IMR-90 (cell line): ENCODE results near the gene NPY4R. TPM values are rescaled to one million over a fixed set of nuclear protein-coding genes. Genes with fewer than 3 reads are reported as not detected.

Experiments
- polyA plus RNA-seq, 3 experiments: library from polyadenylated mRNA; depleted of rRNA; stranded (reverse); fragments of >200 nt; gene quantifications; 2 replicates each; pipeline ENCODE4 v1.2.3, GENCODE V29; 2012; ENCODE audit warnings: low replicate concordance in 1 of 3
- total RNA-seq: library from RNA; depleted of rRNA; stranded (reverse); fragments of >200 nt; gene quantifications from 2 replicates; pipeline ENCODE4 v1.2.3, GENCODE V29; 2012; rRNA removed

The NPY4R gene
- total and polyA plus RNA-seq, 2 of the 4 experiments (the other 2 are of a cell fraction), result 0.56 to 1.1 TPM

Other genes with a start within 250 kb of the NPY4R start
- not detected in 2 replicates for gene ANTXRL, start 179.0 kb downstream of the NPY4R start, total RNA-seq
- gene ANTXRL, start 179.0 kb downstream of the NPY4R start, polyA plus RNA-seq (2012; rRNA removed), result not detected in 2 replicates
- 0.18 and 0.28 TPM in 2 replicates for gene ANXA8L1, start 90.2 kb downstream of the NPY4R start, total RNA-seq
- gene ANXA8L1, start 90.2 kb downstream of the NPY4R start, polyA plus RNA-seq (2012; rRNA removed), result 0.32 TPM in 2 replicates
- under 0.01 TPM in 1 of 2 replicates, not detected in the other for gene GPRIN2, start 90.7 kb upstream of the NPY4R start, total RNA-seq
- gene GPRIN2, start 90.7 kb upstream of the NPY4R start, polyA plus RNA-seq (2012; rRNA removed), result not detected in 2 replicates
- gene SYT15, start 113.2 kb upstream of the NPY4R start, total RNA-seq, result 0.54 and 1.1 TPM in 2 replicates
- gene SYT15, start 113.2 kb upstream of the NPY4R start, polyA plus RNA-seq (2012; rRNA removed), result 0.42 and 0.68 TPM in 2 replicates